ENCODE measurements around the gene HDGFL2.
A peak's percentile ranks its signal among the peaks of the same experiment; 100 is the strongest.

Gene HDGFL2

DNA sequence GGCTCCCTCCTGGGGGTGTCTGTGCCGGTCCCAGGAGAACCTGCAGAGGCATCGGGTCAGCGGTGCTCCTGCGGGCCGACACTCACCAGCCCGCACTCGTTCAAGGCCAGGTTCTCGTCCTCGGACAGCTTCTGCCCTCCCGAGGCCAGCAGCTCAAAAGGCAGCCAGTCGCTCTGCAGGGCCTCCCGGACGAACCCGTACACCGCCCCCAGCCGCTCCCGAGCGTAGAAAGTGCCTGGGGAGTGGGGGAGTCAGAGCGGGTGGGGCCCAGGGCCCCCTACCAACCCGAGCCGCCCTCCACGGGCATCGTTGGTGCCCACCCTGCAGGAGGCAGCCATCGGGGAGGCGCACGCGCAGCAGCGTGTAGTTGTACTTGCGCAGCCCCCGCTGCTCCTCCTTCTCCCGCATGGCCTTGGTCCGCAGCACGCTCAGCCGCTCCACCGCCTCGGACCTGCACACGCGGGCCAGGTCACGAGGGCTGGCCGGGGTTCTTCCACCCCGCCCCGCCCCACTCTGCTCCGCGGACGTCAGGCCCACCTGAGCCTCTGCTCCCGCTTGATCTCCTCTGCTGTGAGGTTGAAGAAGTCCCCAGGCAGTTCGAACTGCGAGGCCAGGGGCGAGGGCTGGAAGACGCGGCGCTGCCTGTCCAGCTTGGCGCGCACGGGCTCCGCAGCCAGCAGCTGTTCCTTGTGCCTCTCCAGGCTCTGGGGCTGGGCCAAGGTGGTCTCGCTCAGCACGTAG is 26.0 kb upstream of the HDGFL2 start:
- DNase-seq (ENCODE audit: low read depth), result no peak

DNA sequence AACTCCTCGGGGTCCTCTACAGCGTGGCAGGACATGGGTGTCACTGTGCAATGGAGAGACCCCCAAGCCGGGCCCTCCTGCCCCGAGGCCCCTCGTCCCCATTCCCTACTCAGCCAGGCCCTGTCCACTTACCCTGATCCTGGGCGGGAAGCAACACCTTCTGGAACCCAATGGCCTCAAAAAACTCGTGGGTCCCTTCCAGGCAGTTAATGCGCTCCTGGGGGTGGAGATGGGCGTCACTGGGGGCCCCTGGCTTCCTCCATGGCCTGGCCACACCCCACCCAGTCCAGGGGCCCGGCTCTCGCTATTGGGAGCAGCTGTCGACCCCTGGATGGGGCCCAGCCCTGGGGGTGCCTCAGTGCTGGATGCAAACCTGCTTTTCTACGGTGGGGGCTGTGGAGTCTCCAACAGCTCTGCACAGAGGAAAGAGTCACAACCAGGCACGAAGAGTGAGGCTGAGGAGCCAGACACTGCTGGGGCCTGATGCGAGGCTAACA is 25.3 kb upstream of the HDGFL2 start:
- no peak for DNase-seq (ENCODE audit: low read depth)

GRCh38 chr19:4447327-4448146 is 24.6 kb upstream of the HDGFL2 start:
- DNase-seq (ENCODE audit: low read depth), result no peak

DNA sequence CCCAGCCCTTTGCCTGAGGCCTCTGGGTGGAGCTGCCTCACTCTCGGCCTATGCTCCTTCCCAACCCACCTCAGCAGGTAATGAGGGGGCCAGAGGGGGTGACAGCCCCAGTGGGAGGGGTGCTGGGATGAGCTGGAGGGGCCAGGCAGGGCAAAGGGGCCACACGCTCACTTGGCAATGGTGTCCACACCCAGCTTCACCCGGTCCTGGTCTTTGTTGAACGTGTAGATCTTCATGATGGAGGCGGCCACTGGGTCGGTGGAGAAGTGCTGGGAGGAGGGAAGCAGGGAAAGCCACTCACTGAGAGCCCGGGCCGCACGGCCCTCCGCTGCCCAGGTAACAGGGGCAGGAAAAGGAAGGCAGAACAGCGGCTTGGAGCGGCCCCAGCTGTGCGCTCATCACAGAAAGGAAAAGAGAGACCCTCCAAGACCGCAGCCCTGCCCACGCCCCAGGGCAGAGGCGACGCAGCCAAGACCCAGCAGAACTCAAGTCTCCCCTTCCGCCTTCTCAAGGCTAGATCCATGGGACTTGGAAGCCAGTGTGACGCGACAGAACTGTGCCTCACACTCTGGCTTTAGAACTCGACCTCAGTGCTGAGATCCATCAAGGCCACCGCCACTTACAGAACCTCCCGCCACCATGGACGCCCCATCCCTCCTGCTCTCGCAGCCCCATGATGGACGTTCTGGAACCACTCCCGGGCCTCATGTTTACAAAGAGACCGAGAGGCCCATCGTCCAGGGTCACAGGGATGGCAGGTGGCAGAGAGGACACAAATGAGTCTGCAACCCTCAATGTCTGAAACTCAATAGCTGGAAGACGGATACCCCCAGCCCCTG is 23.7 kb upstream of the HDGFL2 start:
- DNase-seq (ENCODE audit: low read depth), result no peak

- DNase-seq (ENCODE audit: low read depth), result no peak
These were observed 23.0 kb upstream of the HDGFL2 start for GRCh38 chr19:4449022-4449638.

- DNase-seq (ENCODE audit: low read depth), result no peak
These were observed 22.5 kb upstream of the HDGFL2 start for GRCh38 chr19:4449639-4450028.

DNA sequence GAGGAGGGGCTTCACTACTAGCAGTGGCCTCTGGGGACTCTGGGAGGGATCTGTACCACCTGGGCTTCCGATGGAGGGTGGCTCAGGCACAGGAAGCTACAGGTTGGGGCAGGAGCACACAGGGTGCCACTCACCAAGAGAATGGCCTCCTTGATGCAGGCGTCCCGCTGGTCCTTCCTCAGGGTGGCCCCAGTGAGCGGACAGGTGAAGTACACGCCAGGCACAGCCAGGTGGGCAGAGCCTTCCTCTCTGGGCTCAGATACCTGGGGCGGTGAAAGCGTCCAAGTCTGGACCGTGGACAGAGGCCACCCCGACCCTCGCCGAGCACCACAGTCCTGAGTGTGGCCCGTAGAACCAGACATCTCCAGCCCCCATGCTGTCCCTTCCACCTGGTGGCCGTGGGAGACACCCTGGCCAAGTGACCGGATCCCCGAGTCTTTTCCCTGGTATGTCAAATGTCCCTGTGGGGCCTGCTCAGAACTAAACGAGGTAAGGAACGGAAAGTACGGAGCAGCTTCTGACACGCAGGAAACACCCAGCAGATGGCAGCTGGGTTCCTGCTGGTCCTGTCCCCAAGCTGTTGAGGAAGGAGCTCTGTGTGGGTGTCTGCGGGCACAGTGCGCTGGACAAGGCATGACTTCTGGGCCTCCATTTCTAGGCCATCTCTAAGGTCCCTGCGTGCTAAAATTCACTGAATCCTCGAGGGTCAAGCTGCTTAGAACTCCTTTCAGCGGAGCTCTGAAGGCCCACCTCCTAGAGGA is 19.7 kb upstream of the HDGFL2 start:
- DNase-seq (ENCODE audit: low read depth), result no peak

DNA sequence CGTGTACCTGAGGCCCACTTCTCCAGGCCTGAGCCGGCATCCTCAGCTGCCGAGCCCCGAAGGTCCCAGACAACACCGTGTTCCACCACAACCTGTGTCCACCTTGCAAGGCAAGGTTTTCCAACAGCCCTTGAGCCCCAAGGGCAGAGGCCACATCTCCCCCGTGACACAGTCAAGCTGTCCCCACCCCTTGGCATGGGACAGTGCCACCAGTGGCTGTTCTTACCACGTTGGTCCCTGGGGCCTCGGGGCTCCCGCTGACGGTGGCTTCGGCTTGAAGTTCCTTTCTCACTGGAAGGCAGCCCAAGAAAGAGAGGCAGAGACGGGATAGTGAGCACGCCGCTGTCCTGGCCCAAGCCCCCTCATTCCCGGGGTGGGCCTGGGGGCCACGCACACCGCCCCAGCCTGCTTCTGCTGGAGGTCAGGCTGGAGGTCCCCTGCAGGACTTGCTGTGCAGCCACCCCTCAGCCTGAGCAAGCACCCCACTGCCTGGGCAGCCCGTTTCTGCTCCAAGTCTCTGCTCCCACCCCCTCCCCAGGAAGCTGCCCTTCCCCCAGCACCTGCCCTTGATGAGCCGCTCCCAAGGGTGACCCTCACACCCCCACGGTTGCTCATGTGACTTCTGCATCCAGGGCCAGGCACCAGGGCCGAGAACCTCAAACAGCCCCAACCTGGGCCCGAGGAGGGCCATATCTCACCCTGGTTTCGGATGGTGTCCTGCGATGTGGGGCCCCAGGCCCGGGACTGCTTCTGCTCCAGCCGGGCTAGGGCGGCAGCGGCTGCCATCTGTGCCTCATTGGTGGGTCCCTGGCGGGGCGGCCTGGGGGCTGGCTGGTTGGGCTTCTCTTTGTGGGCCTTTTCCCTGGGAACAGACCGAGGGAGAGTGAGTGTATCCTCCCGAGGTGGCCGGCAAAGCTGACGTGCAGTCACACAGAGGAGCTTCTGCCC is 18.6 kb upstream of the HDGFL2 start:
- no peak for DNase-seq (ENCODE audit: low read depth)

- no peak for DNase-seq (ENCODE audit: low read depth)
These were observed 17.1 kb upstream of the HDGFL2 start for GRCh38 chr19:4454747-4455718.

DNA sequence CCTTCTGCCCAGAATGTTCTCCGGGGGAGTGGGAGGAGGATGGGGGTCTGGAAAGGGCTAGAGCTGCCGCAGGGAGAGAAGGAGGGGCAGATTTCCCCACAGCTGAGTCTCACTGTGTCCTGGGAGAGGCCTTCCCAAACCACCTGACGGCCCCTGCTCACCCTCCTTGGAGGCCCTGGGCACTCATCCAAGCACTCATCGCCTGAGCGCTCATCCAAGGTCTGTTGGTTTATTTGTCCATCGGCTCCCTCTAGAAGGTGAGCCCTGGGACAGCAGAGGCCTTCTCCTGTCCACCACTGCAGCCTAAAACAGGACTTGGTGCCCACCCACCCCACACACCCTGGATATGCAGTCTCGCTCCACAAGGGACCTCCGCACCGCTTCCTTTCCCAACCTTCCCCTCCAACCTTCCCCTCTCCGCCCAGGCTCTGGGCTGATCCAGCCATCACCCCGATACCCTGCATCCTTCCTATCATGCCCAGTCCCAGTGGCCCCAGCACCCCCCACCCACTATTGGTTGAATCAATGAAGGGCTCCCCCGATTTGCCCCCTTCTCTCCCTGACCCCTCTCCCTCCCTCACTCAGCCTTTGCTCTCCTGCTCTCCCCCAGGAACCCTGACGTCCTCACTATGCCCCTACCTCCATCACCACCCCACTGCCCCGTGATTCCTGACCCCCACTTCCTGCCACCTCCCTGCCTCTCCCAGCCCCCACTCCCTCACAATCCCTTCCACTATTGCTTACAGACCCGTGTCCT is 16.2 kb upstream of the HDGFL2 start:
- no peak for DNase-seq (ENCODE audit: low read depth)

DNA sequence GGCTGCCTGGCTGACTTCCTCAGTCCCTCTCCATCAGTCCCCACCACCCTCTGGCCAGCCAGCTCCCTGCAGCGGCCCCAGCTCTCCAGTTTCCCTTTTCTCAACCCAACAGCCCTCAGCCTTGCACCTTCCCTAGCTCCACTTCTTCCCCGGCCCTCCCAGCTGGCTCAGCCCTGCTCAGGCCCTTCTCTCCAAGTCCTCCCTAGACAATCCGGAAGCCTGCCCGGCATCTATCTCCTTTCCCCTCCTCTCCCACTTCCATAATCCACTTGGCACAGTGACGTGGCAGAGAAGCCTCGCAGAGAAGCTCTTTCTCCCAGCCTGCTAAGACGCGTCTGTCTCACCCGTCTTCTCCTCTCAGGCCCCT is 15.6 kb upstream of the HDGFL2 start:
- DNase-seq (ENCODE audit: low read depth), result peak; percentile 27

- peak; percentile 12 for DNase-seq (ENCODE audit: low read depth)
These were observed 15.0 kb upstream of the HDGFL2 start for GRCh38 chr19:4456843-4457653.

DNA sequence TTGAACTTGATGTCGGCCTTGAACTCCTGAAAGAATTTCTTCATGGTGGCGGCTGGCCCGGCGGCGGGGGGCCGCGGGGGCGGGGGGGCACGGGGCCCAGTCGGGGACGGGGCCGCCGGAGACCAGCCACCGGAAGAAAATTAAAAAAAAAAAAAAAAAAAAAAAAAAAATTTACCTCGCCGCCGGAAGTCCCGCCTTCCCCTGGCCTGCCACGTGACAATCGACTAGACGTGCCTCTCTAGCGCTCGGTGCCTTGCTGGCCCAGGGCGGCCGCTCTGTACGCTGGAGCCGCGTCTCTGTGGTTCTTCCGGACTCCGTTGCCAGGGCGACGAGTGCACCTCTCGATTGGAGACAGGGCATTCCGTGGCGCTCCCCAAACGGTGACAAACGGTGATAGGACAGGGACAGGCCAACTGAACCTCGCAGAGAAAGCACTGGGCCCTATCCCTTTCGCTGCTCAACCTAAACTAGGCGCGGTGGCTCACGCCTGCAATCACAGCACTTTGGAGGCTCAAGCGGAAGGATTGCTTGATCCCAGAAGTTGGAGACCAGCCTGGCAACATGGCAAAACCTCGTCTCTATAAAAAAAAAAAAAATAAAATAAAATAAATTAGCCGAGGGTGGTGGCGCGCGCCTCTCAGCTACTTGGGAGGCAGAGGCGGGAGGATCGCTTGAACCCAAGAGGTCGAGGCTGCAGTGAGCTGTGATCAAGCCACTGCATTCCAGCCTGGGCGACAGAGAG is 14.3 kb upstream of the HDGFL2 start, which contains the start of gene UBXN6:
Gene UBXN6 (minus strand): TSS at position 141 of the 742 bp plus-strand sequence. CDS start 97 bp downstream, at position 44.
- peak; percentile 85 for DNase-seq (ENCODE audit: low read depth)

DNA sequence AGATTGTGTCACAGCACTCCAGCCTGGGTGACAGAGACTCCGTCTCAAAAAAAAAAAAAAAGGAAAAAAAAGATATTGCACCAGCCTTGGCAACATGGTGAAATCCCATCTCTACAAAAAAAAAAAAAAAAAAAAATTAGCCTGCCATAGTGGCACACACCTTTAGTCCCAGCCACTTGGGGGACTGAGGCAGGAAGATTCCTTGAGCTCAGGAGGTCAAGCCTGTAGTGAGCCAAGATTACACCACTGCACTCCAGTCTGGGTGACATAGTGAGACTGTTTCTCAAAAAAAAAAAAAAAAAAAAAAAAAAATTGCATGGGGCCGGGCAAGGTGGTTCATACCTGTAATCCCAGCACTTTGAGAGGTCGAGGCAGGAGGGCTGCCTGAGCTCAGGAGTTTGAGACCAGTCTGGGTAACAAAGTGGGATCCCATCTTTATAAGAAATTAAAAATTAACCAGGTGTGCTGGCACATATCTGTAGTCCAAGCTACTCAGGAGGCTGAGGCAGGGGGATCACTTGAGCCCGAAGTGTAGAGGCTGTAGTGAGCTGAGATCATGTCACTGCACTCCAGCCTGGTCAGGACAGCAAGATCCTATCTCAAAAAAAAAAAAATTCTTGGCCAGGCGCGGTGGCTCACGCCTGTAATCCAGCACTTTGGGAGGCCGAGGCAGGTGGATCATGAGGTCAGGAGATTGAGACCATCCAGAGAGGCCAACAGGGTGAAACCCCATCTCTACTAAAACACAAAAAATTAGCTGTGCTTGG is 7.1 kb upstream of the HDGFL2 start:
- DNase-seq (ENCODE audit: low read depth), result no peak

DNA sequence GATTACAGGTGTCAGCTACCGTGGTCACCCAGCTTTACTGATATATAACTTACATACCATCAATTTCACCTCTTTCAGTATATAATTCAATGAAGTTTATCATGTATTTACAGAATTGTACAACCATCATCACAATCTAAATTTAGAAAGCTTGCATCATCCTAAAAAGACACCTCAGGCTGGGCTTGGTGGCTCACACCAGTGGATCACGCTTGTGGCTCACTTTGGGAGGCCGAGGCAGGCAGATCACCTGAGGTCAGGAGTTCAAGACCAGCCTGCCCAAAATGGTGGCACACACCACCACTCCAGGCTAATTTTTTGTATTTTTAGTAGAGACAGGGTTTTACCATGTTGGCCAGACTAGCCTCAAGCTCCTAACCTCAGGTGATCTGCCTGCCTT is 4.3 kb upstream of the HDGFL2 start:
- no peak for DNase-seq (ENCODE audit: low read depth)
